HEK293T (cell line): Measurements from ENCODE around the gene NUP42.

ENCODE experiments used
- CTCF ChIA-PET: fragments of 350-600 bp; formaldehyde crosslinking; extraction: SDS; loops from one replicate; lab custom pipeline; 2021; ENCODE audit warnings: antibody characterized with exemption, inconsistent platforms; lab: Yijun Ruan, JAX
- POLR2A ChIA-PET: fragments of 350-600 bp; formaldehyde crosslinking; extraction: SDS; loops from one replicate; lab custom pipeline; 2020; ENCODE audit warnings: antibody characterized with exemption, inconsistent platforms; lab: Yijun Ruan, JAX
- DNase-seq: peaks from one replicate; pipeline ENCODE4 v3.0.0; 2012; ENCODE audit warnings: mixed read lengths; ENCODE audit errors: extremely low spot score
- ARNT ChIP-seq: fragments of 450-650 bp; IDR thresholded peaks from 2 replicates; pipeline ENCODE4 v1.6.1; 2017; ENCODE audit warnings: mild to moderate bottlenecking
- BHLHE40 ChIP-seq: fragments of 450-650 bp; IDR thresholded peaks from 2 replicates; pipeline ENCODE4 v1.6.1; 2016; ENCODE audit warnings: mild to moderate bottlenecking, moderate library complexity, borderline replicate concordance
- CTBP1 ChIP-seq: fragments of 450-650 bp; IDR thresholded peaks from 2 replicates; pipeline ENCODE4 v1.6.1; 2016; ENCODE audit warnings: borderline replicate concordance
- ELF4 ChIP-seq: fragments of 450-650 bp; IDR thresholded peaks from 2 replicates; pipeline ENCODE4 v1.6.1; 2017; ENCODE audit warnings: antibody characterized with exemption
- FOXA1 ChIP-seq: fragments of 450-650 bp; IDR thresholded peaks from 2 replicates; pipeline ENCODE4 v1.6.1; 2016; ENCODE audit warnings: mild to moderate bottlenecking
- FOXK2 ChIP-seq: fragments of 450-650 bp; IDR thresholded peaks from 2 replicates; pipeline ENCODE4 v1.6.1; 2016; ENCODE audit warnings: mild to moderate bottlenecking
- FOXM1 ChIP-seq: fragments of 450-650 bp; IDR thresholded peaks from 2 replicates; pipeline ENCODE4 v1.6.1; 2017; ENCODE audit warnings: mild to moderate bottlenecking, borderline replicate concordance
- HDGF ChIP-seq: fragments of 450-650 bp; IDR thresholded peaks from 2 replicates; pipeline ENCODE4 v1.6.1; 2017; ENCODE audit warnings: antibody characterized with exemption, borderline replicate concordance
- L3MBTL2 ChIP-seq: fragments of 450-650 bp; conservative IDR thresholded peaks from 2 replicates; pipeline ENCODE4 v1.6.1; 2016; ENCODE audit warnings: mild to moderate bottlenecking
- LEF1 ChIP-seq: fragments of 450-650 bp; IDR thresholded peaks from 2 replicates; pipeline ENCODE4 v1.6.1; 2017; ENCODE audit warnings: mild to moderate bottlenecking, borderline replicate concordance
- NFRKB ChIP-seq: fragments of 450-650 bp; IDR thresholded peaks from 2 replicates; pipeline ENCODE4 v1.6.1; 2016; ENCODE audit warnings: mild to moderate bottlenecking, moderate library complexity
- SP1 ChIP-seq: fragments of 450-650 bp; IDR thresholded peaks from 2 replicates; pipeline ENCODE4 v1.6.1; 2017
- SUZ12 ChIP-seq: fragments of 450-650 bp; IDR thresholded peaks from 2 replicates; pipeline ENCODE4 v1.6.1; 2016; ENCODE audit warnings: mild to moderate bottlenecking
- TARDBP ChIP-seq: fragments of 450-650 bp; IDR thresholded peaks from 2 replicates; pipeline ENCODE4 v1.6.1; 2016
- ZNF384 ChIP-seq: fragments of 450-650 bp; IDR thresholded peaks from 2 replicates; pipeline ENCODE4 v1.6.1; 2016
- TF ChIP-seq, protein P1 (sequence below): fragments of 450-650 bp; IDR thresholded peaks from 2 replicates; pipeline ENCODE4 v1.6.1; 2016

The NUP42 gene

GRCh38 chr7:23207021-23207420, 25.2 kb downstream of the NUP42 start:
- ChIA-PET POLR2A (no interaction called here), CTCF (no interaction called here)
- no peak for DNase-seq
- no peak for TF ChIP-seq ARNT
- no peak for TF ChIP-seq TARDBP
- no peak for TF ChIP-seq LEF1
- no peak for TF ChIP-seq L3MBTL2
- no peak for TF ChIP-seq NFRKB
- TF ChIP-seq FOXK2 = no peak

DNA sequence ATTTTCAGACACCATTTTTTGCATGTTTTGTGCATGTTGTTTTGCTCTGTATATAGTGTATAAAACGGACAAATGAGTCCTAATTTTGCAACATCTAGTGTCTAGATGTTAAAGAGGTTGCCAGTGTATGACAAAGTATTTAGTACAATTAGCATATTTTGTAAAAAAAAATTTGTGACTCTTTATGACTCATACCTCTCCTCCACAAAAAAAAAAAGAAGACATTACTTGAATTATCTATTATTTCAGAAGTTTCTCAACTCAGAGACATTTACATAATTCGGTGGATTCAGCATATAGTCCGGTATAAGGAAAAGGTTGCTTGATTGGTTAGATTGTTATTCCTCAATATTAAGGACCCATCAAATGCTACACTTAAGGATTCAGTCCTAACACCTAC, 26.0 kb downstream of the NUP42 start:
- TF ChIP-seq FOXK2 (no peak), ARNT (no peak), LEF1 (no peak), FOXA1 (no peak), TARDBP (no peak), HDGF (no peak), SUZ12 (no peak)
- DNase-seq = no peak
- CTCF ChIA-PET = no interaction called here
- POLR2A ChIA-PET = no interaction called here

GRCh38 chr7:23208316-23208715, 26.5 kb downstream of the NUP42 start:
- POLR2A ChIA-PET = no interaction called here
- TF ChIP-seq, protein P1, sequence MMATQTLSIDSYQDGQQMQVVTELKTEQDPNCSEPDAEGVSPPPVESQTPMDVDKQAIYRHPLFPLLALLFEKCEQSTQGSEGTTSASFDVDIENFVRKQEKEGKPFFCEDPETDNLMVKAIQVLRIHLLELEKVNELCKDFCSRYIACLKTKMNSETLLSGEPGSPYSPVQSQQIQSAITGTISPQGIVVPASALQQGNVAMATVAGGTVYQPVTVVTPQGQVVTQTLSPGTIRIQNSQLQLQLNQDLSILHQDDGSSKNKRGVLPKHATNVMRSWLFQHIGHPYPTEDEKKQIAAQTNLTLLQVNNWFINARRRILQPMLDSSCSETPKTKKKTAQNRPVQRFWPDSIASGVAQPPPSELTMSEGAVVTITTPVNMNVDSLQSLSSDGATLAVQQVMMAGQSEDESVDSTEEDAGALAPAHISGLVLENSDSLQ = no peak
- TF ChIP-seq SUZ12 = no peak
- no peak for TF ChIP-seq FOXA1
- no peak for TF ChIP-seq L3MBTL2
- TF ChIP-seq ZNF384 = no peak
- no peak for TF ChIP-seq BHLHE40
- TF ChIP-seq FOXM1 = no peak
- no peak for TF ChIP-seq SP1
- TF ChIP-seq TARDBP = no peak
- no peak for TF ChIP-seq LEF1
- TF ChIP-seq ELF4 = no peak
- TF ChIP-seq HDGF = no peak
- TF ChIP-seq ARNT = no peak
- TF ChIP-seq CTBP1 = no peak
- CTCF ChIA-PET = no interaction called here
- DNase-seq = no peak

DNA sequence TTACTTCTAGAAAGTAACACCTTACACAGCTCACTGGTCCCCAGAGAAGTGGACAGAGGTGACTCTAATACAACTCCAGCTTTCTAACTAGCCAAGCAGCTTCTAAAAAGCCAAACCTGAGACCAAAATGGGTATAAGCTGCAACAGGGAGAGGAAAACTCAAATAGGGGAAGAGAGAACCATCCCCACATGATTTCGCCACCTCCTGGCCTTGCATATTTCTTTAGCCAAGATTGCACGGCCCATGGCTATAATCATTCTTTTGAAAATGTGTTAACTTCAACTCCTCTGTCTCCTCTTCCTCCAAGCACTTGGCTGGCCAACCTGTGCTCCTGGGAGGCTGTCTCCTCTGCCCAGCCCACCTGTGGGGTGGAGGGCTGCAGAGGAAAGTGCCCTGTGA, 28.7 kb downstream of the NUP42 start:
- no peak for DNase-seq
- TF ChIP-seq FOXM1 = no peak
- TF ChIP-seq HDGF = no peak
- no peak for TF ChIP-seq L3MBTL2
- TF ChIP-seq, protein P1 = no peak
- no peak for TF ChIP-seq TARDBP
- no peak for TF ChIP-seq ELF4
- TF ChIP-seq ZNF384 = no peak
- no peak for TF ChIP-seq SUZ12
- no peak for TF ChIP-seq BHLHE40
- TF ChIP-seq LEF1 = no peak
- no peak for TF ChIP-seq FOXA1
- TF ChIP-seq ARNT = no peak
- TF ChIP-seq FOXK2 = no peak
- ChIA-PET POLR2A (no interaction called here), CTCF (no interaction called here)

- ChIA-PET CTCF (interaction anchor here (0.6 kb wide), 1 partner anchor 318 kb away, joined by 6 read pairs; no protein-coding TSS in a partner anchor), POLR2A (interaction anchor here (1.1 kb wide), 2 partner anchors 11 to 27 kb away, joined by 3 read pairs; no protein-coding TSS in a partner anchor)
- no peak for DNase-seq
- TF ChIP-seq L3MBTL2 (0 out of 2 replicates have a peak, but pooled peaks have one; percentile 21), FOXA1 (no peak)
Observed at GRCh38 chr7:23211589-23211988, 29.7 kb downstream of the NUP42 start.

DNA sequence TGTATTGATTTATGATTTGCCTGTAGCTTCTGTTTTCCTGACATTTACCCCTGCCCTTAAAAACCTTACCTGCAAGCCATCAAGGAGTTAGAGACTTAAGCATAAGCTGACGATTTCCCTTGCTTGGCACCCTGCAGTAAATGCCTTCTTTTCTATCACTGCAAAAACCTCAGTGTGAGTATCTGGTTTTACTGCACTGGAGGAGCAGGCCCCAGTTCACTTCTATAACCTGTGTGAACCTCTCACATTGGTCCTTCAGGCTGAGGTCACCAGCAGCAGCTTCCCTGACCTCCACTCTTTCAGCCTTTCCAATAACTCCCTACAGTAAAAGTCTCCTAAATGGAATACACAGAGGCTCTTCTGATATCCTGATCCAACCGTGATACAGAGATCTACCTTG, 30.5 kb downstream of the NUP42 start:
- CTCF ChIA-PET = interaction anchor here (0.6 kb wide), 1 partner anchor 317 kb away, joined by 6 read pairs; no protein-coding TSS in a partner anchor
- no peak for DNase-seq

More for the DNA sequence above, 30.5 kb downstream of the NUP42 start:
- POLR2A ChIA-PET = interaction anchor here (0.6 to 1.1 kb wide), 3 partner anchors 10 to 32 kb away, joined by 3 read pairs; no protein-coding TSS in a partner anchor
- TF ChIP-seq TARDBP (no peak), ZNF384 (no peak), L3MBTL2 (no peak), ELF4 (no peak), BHLHE40 (no peak), SUZ12 (no peak), ARNT (no peak), FOXM1 (no peak), CTBP1 (no peak)
- TF ChIP-seq, protein P1 = no peak
